ENCODE results near the gene MED16. TPM values are rescaled to one million over a fixed set of nuclear protein-coding genes. Genes with fewer than 3 reads are reported as not detected.

MED16 gene
- total and polyA plus RNA-seq, 9 donors: 0.62 to 75.4 (median 52.3) TPM

- intact Hi-C loops (cut with DNase I): no loop called here
- Histone ChIP-seq H3K27me3 (no peaks in the 10 kb centered on the region), H3K36me3 (no peaks in the 10 kb centered on the region), H3K9me3 (no peaks in the 10 kb centered on the region), H3K4me3 (no peak overlapping the region), H3K4me1 (ENCODE audit: insufficient read depth) (no peaks in the 10 kb centered on the region), H3K27ac (no peak overlapping the region)
- TF ChIP-seq POLR2A (IDR thresholded peaks at IDR 0.05) (no peak), EP300 (IDR thresholded peaks at IDR 0.05) (no peak), CTCF (IDR thresholded peaks at IDR 0.05) (no peak)
- 88 to 94% (median 90%) methylated on average over 15 of the region's 15 CpGs for WGBS, 3 donors
- DNase-seq: no peak
Observed at GRCh38 chr19:900043-900301, 7.0 kb upstream of the MED16 start.

GRCh38 chr19:899336-900042 lies 6.5 kb upstream of the MED16 start:
- Histone ChIP-seq H3K27me3 (no peaks in the 10 kb centered on the region), H3K9me3 (no peaks in the 10 kb centered on the region), H3K36me3 (no peaks in the 10 kb centered on the region), H3K4me3 (no peak overlapping the region), H3K27ac (no peak overlapping the region), H3K4me1 (ENCODE audit: insufficient read depth) (no peaks in the 10 kb centered on the region)
- WGBS, 3 donors: 85 to 90% (median 86%) methylated on average over 31 to 32 of the region's 32 CpGs
- DNase-seq: no peak
- intact Hi-C loops (cut with DNase I): loop anchor here in 1 of 4 donors (10.0 kb wide), 1 partner anchor 235 kb away; the partner anchor contains the start of gene RNF126
- TF ChIP-seq EP300 (IDR thresholded peaks at IDR 0.05) (no peak), CTCF (IDR thresholded peaks at IDR 0.05) (no peak), POLR2A (IDR thresholded peaks at IDR 0.05) (no peak)

GRCh38 chr19:898663-899062 lies 5.7 kb upstream of the MED16 start:
- H3K27ac ChIP-seq: no peak overlapping the region
- H3K27me3 ChIP-seq: no peaks in the 10 kb centered on the region
- intact Hi-C loops (cut with DNase I): loop anchor here in 1 of 4 donors (10.0 kb wide), 1 partner anchor 234 kb away; the partner anchor contains the start of gene RNF126
- H3K9me3 ChIP-seq: no peaks in the 10 kb centered on the region
- WGBS, 3 donors: 65 to 78% (median 69%) methylated on average over 20 of the region's 20 CpGs
- no peak overlapping the region for H3K4me3 ChIP-seq
- DNase-seq: no peak
- no peaks in the 10 kb centered on the region for H3K4me1 ChIP-seq (ENCODE audit: insufficient read depth)
- no peaks in the 10 kb centered on the region for H3K36me3 ChIP-seq
- TF ChIP-seq EP300 (IDR thresholded peaks at IDR 0.05): no peak
- TF ChIP-seq POLR2A (IDR thresholded peaks at IDR 0.05): no peak
- no peak for TF ChIP-seq CTCF (IDR thresholded peaks at IDR 0.05)

GRCh38 chr19:897442-898039 lies 4.6 kb upstream of the MED16 start:
- Histone ChIP-seq H3K4me1 (ENCODE audit: insufficient read depth) (no peaks in the 10 kb centered on the region), H3K27ac (no peak overlapping the region), H3K27me3 (no peaks in the 10 kb centered on the region), H3K4me3 (no peak overlapping the region), H3K9me3 (no peaks in the 10 kb centered on the region), H3K36me3 (no peaks in the 10 kb centered on the region)
- TF ChIP-seq CTCF (IDR thresholded peaks at IDR 0.05) (no peak), POLR2A (IDR thresholded peaks at IDR 0.05) (no peak), EP300 (IDR thresholded peaks at IDR 0.05) (no peak)
- WGBS, 3 donors: 88 to 90% (median 89%) methylated on average over 26 of the region's 26 CpGs
- intact Hi-C loops (cut with DNase I): loop anchor here in 1 of 4 donors (10.0 kb wide), 1 partner anchor 233 kb away; the partner anchor contains the start of gene RNF126
- no peak for DNase-seq
